ENCODE data around the gene SNX22.
"Not testable (repeated sequence)": the region's sequence is repeated elsewhere in the genome, so short reads cannot be mapped to it uniquely, and the experiment has no call there.

The SNX22 gene

DNA sequence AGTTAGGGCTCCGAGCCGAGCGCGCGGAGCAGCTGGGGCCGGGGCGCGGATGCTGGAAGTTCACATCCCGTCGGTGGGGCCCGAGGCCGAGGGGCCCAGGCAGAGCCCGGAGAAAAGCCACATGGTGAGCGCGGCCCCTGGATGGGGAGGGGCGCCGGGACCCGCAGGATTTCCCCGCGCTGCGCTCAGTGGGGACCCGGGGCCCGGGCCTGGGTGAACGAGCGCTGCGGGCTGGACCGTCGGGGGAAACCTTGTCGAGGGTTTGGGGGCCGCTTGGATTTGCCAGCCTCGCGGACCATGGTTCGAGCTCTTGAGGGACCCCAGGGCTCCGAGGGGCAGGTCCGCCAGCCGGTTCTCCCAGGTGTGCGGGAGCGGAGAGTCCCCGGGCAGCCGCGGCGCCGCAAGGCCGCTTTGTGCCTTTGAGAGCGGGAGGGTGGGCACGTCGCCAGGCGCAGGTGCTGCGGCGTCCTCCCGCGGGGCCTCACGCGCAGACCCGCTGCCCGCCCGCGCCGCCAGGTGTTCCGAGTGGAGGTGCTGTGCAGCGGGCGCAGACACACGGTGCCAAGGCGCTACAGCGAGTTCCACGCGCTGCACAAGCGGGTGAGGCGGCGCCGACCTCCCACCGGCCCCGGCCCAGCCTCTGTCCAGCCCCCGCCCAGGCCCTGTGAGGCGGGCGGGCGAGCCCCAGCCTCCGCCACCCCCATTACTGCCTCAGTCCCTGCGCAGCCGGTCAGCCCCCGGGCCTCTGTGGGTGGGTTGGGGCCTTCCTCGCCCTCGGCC, at the start of gene SNX22:
Gene SNX22, plus strand, starts transcription at position 5 of the 780 bp plus-strand sequence. Its CDS starts 45 bp downstream, at position 50.
- peaks cover 8% of the 10 kb centered on the region for H3K27me3 ChIP-seq (ENCODE audit: control insufficient read depth, insufficient read depth, low read length)

DNA sequence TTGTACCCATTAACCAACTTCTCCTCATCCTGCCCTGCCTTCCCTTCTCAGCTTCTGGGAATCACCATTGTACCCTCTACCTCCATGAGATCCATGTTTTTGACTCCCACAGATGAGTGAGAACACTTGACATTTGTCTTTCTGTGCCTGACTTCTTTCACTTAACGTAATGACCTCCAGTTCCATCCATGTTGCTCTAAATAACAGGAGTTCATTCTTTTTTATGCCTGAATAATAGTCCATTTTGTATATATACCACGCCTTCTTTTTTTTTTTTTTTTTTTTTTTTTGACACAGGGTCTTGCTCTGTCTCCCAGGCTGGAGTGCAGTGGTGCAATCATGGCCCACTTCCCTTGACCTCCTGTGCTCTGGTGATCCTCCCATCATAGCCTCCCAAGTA, 49.0 kb upstream of the SNX22 start:
- Histone ChIP-seq H3K4me3 (ENCODE audit: low read length) (no peak overlapping the region), H3K36me3 (ENCODE audit: control insufficient read depth, insufficient read depth, low read length) (no peaks in the 10 kb centered on the region), H3K4me1 (ENCODE audit: control insufficient read depth, insufficient read depth, low read length) (peaks cover 6% of the 10 kb centered on the region), H3K9ac (ENCODE audit: low read length) (no peak overlapping the region), H3K27ac (ENCODE audit: low read depth, low read length) (no peak overlapping the region), H3K27me3 (ENCODE audit: control insufficient read depth, insufficient read depth, low read length) (no peaks in the 10 kb centered on the region)

More for the DNA sequence above, at the start of gene SNX22:
- H3K36me3 ChIP-seq (ENCODE audit: control insufficient read depth, insufficient read depth, low read length): peaks cover 12% of the 10 kb centered on the region
- H3K9ac ChIP-seq (ENCODE audit: low read length): no peak within 1 kb of the TSS
- H3K27ac ChIP-seq (ENCODE audit: low read depth, low read length): no peak within 1 kb of the TSS
- H3K4me1 ChIP-seq (ENCODE audit: control insufficient read depth, insufficient read depth, low read length): peaks cover 4% of the 10 kb centered on the region
- H3K4me3 ChIP-seq (ENCODE audit: low read length): peak within 1 kb of the TSS; percentile 46

DNA sequence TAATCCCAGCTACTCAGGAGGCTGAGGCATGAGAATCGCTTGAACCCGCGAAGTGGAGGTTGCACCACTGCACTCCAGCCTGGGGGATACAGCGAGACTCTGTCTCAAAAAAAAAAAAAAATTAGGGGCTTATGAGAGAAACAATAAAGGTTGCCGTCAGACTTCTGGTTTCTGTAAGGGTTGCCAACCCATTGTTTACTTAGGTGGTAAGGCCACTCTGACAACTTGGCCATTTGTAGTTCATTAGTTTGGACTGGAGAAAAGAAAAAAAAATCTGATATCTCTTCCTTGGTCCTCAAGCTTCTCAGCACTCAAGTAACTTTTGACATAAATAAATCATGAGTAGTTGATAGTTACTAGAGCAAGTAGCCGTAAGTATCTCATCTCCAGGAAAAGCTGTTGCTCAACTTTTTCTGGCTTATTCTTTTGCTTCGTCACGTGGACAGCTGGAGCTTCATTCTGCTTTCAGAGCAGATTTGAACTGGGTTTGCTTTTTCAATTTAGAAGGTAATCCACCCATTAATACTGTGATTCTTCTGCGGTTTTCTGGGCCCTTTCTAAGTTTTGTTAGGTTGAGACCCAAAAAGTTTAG, 46.3 kb upstream of the SNX22 start:
- no peak overlapping the region for H3K27ac ChIP-seq (ENCODE audit: low read depth, low read length)
- H3K4me1 ChIP-seq (ENCODE audit: control insufficient read depth, insufficient read depth, low read length): peaks cover 4% of the 10 kb centered on the region
- H3K36me3 ChIP-seq (ENCODE audit: control insufficient read depth, insufficient read depth, low read length): no peaks in the 10 kb centered on the region
- no peaks in the 10 kb centered on the region for H3K27me3 ChIP-seq (ENCODE audit: control insufficient read depth, insufficient read depth, low read length)
- no peak overlapping the region for H3K9ac ChIP-seq (ENCODE audit: low read length)
- no peak overlapping the region for H3K4me3 ChIP-seq (ENCODE audit: low read length)

DNA sequence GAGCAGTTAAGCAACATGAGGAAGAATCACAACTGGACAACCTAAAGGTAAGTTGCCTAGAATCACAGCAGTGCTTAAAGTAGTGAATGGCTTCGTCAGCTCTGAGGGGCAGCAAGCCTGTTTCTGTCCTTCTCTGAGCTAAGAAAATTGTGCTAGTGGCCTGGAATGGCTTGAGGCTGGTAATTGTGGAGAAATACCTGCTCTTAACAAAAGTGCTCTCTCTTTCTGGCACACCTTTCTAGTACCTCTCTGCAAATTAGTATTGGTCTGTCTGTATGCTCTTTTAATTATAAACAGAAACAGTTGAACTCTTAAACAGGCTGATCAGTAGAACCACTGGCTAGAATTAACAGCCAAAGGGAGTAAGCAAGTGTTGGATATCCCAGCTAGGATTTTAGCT, 44.2 kb upstream of the SNX22 start:
- Histone ChIP-seq H3K36me3 (ENCODE audit: control insufficient read depth, insufficient read depth, low read length) (peaks cover 2% of the 10 kb centered on the region), H3K9ac (ENCODE audit: low read length) (no peak overlapping the region), H3K27ac (ENCODE audit: low read depth, low read length) (no peak overlapping the region), H3K27me3 (ENCODE audit: control insufficient read depth, insufficient read depth, low read length) (no peaks in the 10 kb centered on the region), H3K4me3 (ENCODE audit: low read length) (no peak overlapping the region), H3K4me1 (ENCODE audit: control insufficient read depth, insufficient read depth, low read length) (peaks cover 4% of the 10 kb centered on the region)

DNA sequence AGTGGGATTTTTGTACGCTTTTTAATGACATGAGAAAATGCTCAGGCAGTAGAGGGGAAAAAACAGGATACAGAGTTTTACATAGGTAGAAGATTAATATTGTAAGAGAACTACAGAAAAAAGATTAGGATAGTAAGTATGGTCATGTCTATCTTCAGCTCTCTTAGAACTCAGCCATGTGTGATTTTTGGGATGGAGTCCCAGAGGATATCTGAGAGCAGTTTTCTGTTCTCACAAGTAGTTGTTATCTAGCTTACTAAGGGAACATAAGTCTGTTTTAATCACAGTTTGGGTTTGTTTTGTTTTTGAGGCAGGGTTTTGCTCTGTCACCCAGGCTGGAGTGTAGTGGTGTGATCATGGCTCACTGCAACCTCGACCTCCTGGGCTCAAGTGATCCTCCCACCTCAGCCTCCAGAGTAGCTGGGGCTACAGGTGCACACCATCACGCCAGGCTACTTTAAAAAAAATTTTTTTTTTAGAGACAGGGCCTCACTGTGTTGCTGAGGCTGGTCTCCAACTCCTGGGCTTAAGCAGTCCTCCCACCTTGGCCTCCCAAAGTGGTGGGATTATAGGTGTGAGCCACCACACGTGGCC, 41.3 kb upstream of the SNX22 start:
- not testable (repeated sequence) for H3K27me3 ChIP-seq (ENCODE audit: control insufficient read depth, insufficient read depth, low read length); H3K4me1 ChIP-seq (ENCODE audit: control insufficient read depth, insufficient read depth, low read length); H3K36me3 ChIP-seq (ENCODE audit: control insufficient read depth, insufficient read depth, low read length); H3K4me3 ChIP-seq (ENCODE audit: low read length); H3K9ac ChIP-seq (ENCODE audit: low read length); H3K27ac ChIP-seq (ENCODE audit: low read depth, low read length)

DNA sequence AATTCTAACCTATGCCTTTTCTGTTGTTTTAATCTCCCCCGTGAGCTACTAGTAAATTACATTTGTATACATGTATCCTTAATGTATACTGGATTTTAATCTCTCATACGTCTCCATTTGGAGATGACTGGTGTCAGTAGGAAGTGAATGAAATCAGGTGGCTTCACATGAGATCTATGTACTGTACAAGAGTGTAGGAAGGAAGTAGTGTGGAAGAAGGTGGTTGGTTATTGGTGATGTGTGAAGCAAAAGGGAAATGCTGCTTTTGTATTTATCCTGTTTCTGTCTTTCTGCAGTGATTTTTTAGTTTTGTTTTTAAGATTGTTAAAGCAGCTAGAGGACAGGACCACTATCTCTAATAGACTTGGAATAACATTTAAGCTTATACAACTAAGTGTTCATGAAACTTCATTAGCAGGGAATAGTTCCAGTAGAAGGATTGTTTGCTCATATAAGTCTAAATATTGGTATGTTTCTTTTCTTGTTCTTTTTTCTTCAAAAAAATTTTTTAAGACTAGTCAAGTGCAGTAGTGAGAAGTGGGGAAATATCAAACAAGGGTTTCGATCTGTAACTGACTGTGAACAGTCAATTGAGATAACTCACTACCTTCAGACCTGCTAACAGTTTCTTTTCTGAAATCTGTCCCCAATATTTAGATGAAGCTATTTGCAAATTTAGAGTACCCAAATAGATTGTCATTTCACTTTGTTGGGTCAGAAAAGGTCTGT, 40.4 kb upstream of the SNX22 start:
- Histone ChIP-seq H3K36me3 (ENCODE audit: control insufficient read depth, insufficient read depth, low read length) (peaks cover 7% of the 10 kb centered on the region), H3K9ac (ENCODE audit: low read length) (no peak overlapping the region), H3K4me1 (ENCODE audit: control insufficient read depth, insufficient read depth, low read length) (peaks cover 2% of the 10 kb centered on the region), H3K4me3 (ENCODE audit: low read length) (no peak overlapping the region), H3K27me3 (ENCODE audit: control insufficient read depth, insufficient read depth, low read length) (no peaks in the 10 kb centered on the region), H3K27ac (ENCODE audit: low read depth, low read length) (no peak overlapping the region)

DNA sequence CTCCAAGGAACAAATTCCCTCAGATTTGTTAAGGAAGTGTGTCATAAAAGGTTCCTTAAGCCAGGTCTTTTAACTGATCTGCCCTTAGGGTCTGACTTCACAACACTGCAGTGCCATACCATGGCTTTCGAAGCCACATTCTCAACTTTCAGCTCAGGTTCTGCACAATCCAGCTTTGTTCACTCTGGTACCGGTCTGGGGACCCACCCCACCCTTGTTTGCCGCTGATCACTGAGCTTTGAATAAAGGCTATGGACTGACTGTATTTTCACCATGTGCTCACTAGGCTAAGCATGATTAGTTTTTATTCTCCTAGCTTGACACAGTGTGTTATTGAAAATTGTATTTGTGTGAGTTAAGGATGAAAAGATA, 39.9 kb upstream of the SNX22 start:
- Histone ChIP-seq H3K27ac (ENCODE audit: low read depth, low read length) (no peak overlapping the region), H3K9ac (ENCODE audit: low read length) (no peak overlapping the region), H3K27me3 (ENCODE audit: control insufficient read depth, insufficient read depth, low read length) (no peaks in the 10 kb centered on the region), H3K36me3 (ENCODE audit: control insufficient read depth, insufficient read depth, low read length) (peaks cover 9% of the 10 kb centered on the region), H3K4me3 (ENCODE audit: low read length) (no peak overlapping the region), H3K4me1 (ENCODE audit: control insufficient read depth, insufficient read depth, low read length) (peaks cover 2% of the 10 kb centered on the region)

DNA sequence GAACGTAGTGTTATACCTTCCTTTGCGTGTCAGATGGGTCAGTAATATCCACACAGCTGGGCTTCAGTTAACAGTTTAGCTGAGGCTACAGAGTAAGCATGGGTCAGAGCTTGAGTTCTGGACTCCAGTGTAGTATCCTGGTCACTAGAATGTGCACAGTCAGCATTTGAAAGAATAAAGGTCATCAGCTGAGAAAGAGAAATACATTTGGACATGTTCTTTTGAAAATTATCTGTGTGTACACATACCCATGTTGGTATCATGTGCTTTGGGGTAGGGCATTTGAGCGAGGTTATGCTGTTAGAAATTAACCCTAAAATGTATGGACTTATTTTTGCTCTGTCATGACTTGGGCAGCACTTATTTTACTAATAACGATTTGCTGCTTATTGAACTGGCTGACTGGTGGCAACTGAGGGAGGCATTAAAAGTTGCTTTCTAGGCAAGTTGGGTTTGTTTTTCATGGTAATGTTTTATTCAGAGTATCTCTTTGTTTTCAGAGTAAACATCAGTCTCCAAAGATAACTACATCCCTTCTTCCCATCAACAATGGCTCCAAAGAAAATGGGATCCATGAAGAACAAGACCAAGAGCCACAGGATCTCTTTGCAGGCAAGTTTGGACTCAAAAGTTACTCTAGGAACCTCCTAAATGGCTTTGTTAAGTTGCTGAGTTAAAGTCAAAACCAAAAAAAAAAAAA, 39.3 kb upstream of the SNX22 start:
- Histone ChIP-seq H3K4me3 (ENCODE audit: low read length) (no peak overlapping the region), H3K36me3 (ENCODE audit: control insufficient read depth, insufficient read depth, low read length) (peaks cover 12% of the 10 kb centered on the region), H3K4me1 (ENCODE audit: control insufficient read depth, insufficient read depth, low read length) (no peaks in the 10 kb centered on the region), H3K27me3 (ENCODE audit: control insufficient read depth, insufficient read depth, low read length) (no peaks in the 10 kb centered on the region), H3K27ac (ENCODE audit: low read depth, low read length) (no peak overlapping the region), H3K9ac (ENCODE audit: low read length) (no peak overlapping the region)

DNA sequence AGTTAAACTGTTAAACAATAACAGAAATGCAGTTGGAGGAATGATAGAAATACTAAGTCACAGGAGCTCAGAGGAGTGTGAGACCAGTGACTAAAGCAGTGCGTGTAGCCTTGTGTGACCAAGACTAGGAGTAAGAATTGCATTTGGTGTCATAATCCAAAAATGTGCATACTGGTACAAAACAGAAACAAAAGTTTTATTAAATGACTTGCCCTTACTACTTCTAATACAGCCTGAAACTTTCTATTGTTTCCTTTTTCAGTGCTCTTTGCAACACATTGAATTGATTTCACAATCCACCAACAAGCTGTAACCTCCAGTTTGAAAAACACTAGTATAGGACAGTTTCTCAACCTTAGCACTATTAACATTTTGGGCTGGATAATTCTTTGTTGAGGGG, 38.6 kb upstream of the SNX22 start:
- no peaks in the 10 kb centered on the region for H3K4me1 ChIP-seq (ENCODE audit: control insufficient read depth, insufficient read depth, low read length)
- no peak overlapping the region for H3K9ac ChIP-seq (ENCODE audit: low read length)
- H3K27me3 ChIP-seq (ENCODE audit: control insufficient read depth, insufficient read depth, low read length): no peaks in the 10 kb centered on the region
- peaks cover 14% of the 10 kb centered on the region for H3K36me3 ChIP-seq (ENCODE audit: control insufficient read depth, insufficient read depth, low read length)
- no peak overlapping the region for H3K27ac ChIP-seq (ENCODE audit: low read depth, low read length)
- H3K4me3 ChIP-seq (ENCODE audit: low read length): no peak overlapping the region

DNA sequence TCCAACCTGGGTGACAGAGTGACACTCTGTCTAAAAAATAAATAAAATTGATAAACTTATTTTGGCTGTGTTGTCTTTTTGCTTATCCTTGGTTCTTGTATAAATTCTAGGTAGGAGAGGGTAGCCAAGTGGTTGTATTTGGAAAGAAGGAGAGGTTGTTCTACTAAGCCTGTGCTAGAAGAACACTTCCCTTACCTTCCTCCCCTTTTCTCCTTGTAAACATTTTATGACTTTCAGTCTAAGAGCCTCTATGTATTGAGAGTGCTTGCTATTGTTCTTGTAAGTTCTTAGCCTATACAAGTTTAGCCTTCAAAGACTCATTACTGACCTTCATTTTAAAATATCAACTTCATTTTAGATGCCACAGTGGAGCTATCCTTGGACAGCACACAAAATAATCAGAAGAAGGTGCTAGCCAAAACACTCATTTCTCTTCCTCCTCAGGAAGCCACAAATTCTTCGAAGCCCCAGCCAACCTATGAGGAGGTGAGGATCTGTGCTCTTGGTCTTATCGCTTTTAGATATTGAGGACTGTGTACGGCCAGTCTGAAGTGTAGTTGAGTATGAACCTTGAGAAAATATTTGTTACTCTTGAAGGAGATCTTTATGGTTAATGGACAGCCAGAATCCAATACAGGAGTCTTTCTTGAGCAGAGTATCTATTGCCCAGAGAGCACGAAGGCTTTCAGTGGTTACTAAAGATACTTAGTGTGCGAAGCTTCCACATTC, 33.6 kb upstream of the SNX22 start:
- H3K4me3 ChIP-seq (ENCODE audit: low read length): no peak overlapping the region
- H3K9ac ChIP-seq (ENCODE audit: low read length): no peak overlapping the region
- H3K27me3 ChIP-seq (ENCODE audit: control insufficient read depth, insufficient read depth, low read length): no peaks in the 10 kb centered on the region
- H3K27ac ChIP-seq (ENCODE audit: low read depth, low read length): no peak overlapping the region
- H3K36me3 ChIP-seq (ENCODE audit: control insufficient read depth, insufficient read depth, low read length): peaks cover 35% of the 10 kb centered on the region
- H3K4me1 ChIP-seq (ENCODE audit: control insufficient read depth, insufficient read depth, low read length): no peaks in the 10 kb centered on the region

DNA sequence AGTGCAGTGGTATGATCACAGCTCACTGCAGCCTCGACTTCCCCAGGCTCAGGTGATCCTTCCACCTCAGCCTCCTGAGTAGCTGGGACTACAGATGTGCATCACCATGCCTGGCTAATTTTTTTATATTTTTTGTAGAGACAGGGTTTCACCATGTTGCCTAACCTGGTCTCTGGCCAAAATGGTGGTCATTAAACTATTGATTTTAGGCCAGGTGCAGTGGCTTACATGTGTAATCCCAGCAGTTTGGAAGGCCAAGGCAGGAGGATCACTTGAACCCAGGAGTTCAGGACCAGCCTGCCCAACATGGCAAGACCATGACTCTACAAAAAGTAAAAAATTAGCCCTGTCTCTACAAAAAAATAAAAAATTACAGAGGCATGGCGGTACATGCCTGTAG, 31.2 kb upstream of the SNX22 start:
- not testable (repeated sequence) for H3K27me3 ChIP-seq (ENCODE audit: control insufficient read depth, insufficient read depth, low read length); H3K4me1 ChIP-seq (ENCODE audit: control insufficient read depth, insufficient read depth, low read length); H3K4me3 ChIP-seq (ENCODE audit: low read length); H3K27ac ChIP-seq (ENCODE audit: low read depth, low read length); H3K9ac ChIP-seq (ENCODE audit: low read length)
- peaks cover 31% of the 10 kb centered on the region for H3K36me3 ChIP-seq (ENCODE audit: control insufficient read depth, insufficient read depth, low read length)

Data from rectal smooth muscle tissue (tissue), 1 donor.